HEK293T (cell line): ENCODE results near the gene TIGIT.

Experiments used
- ARNT ChIP-seq: fragments of 450-650 bp; IDR thresholded peaks from 2 replicates; pipeline ENCODE4 v1.6.1; 2017; ENCODE audit warnings: mild to moderate bottlenecking
- ELF4 ChIP-seq: fragments of 450-650 bp; IDR thresholded peaks from 2 replicates; pipeline ENCODE4 v1.6.1; 2017; ENCODE audit warnings: antibody characterized with exemption
- L3MBTL2 ChIP-seq: fragments of 450-650 bp; conservative IDR thresholded peaks from 2 replicates; pipeline ENCODE4 v1.6.1; 2016; ENCODE audit warnings: mild to moderate bottlenecking
- LEF1 ChIP-seq: fragments of 450-650 bp; IDR thresholded peaks from 2 replicates; pipeline ENCODE4 v1.6.1; 2017; ENCODE audit warnings: mild to moderate bottlenecking, borderline replicate concordance

DNA sequence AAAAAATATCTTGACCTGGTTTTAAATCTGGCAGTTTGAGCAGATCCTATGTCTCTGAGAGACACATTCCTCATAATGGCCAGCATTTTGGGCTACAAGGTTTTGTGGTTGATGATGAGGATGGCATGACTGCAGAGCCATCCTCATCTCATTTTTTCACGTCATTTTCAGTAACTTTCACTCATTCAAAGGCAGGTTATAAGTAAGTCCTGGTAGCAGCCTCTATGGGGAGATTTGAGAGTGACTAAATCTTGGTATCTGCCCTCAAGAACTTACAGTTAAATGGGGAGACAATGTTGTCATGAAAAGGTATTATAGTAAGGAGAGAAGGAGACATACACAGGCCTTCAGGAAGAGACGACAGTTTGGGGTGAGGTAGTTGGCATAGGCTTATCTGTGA lies 14.5 kb downstream of the TIGIT start:
- TF ChIP-seq ELF4 (no peak), L3MBTL2 (no peak), LEF1 (no peak), ARNT (no peak)
